GM19023 (cell line): ENCODE data around the gene TBCCD1.
"Not testable (repeated sequence)": the region's sequence is repeated elsewhere in the genome, so short reads cannot be mapped to it uniquely, and the experiment has no call there.

Experiments
- ATAC-seq: cut with Tn5 transposase; IDR thresholded peaks from one replicate; pipeline ENCODE4 v1.9.1; 2021; ENCODE audit warnings: mild to moderate bottlenecking, moderate library complexity; ENCODE audit not compliant: unreplicated experiment

TBCCD1 gene

GRCh38 chr3:186566772-186567071, 417 bp downstream of the TBCCD1 start:
- ATAC-seq = no peak

DNA sequence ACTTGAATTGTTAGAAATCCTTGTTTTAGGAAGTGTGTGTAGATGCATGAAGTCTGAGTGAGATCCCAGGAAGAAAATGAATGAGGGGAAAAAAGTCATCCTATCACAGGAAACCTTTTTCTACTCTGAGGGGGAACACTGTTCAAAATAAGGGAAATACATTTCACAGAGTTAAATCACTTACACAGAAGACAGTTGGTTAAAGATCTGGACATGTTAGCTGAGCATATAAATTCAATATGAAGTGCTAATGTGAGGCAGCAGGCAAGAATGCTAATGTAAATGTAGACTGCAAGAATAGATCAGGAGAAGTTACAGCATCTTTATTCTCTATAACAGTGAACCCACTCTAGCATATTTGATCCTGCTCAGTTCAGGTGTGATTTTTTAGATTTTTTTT, 2.6 kb downstream of the TBCCD1 start:
- no peak for ATAC-seq

GRCh38 chr3:186552408-186553031, 14.6 kb downstream of the TBCCD1 start:
- no peak for ATAC-seq

DNA sequence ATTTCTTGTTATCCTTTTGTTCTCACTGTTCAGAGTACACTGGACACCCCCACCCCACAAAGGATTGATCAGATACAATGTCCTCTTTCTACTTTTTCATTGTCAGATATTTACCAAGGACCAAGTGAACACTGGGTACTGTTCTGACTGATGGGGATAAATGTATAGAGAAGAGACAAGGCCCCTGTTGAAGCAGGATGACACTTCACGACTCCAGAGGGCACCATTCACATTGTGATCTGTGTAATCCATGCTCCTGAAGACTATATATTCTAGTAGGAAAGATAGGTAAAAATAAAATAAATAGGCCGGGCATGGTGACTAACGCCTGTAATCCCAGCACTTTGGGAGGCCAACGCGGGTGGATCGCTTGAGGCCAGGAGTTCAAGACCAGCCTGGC, 15.8 kb downstream of the TBCCD1 start:
- ATAC-seq = no peak

DNA sequence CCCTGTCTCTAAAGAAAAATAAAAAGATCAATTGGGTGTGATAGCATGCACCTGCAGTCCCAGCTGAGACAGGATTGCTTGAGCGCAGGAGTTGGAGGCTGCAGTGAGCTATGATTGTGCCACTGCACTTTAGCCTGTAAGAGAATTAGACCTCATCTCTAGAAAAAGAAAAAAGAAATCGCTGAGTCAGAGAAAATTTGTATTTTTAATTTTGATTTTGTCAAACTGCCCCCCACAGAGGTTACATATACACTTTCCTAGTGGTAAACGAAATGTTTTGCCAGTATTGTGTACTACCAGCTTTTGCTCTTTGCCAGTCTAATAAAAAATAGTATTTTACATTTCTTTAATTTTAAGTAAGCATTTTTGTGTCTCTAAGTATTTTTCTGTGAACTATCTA, 17.6 kb downstream of the TBCCD1 start:
- ATAC-seq = no peak

DNA sequence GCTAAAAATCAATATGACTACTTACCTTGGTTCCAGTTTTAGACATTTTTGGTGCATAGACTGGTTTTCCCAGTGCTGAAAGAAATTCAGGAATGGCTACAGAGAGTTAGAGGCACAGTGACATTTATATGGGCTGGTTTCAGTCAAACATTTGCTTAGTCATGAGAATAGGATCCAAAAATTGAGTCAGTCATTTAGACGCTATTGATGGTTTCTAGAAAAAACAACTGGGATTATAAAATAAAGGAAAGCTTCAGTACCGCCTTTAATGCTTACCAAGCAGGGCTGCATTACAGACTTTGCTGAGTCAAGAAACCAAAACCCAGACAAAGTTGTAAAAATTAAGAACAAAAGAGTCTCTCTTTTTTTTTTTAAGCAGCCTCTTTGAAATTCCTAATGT, 22.9 kb downstream of the TBCCD1 start, which contains the start of gene CRYGS:
Gene CRYGS (minus strand): TSS at position 100 of the 400 bp plus-strand sequence. CDS start 54 bp downstream, at position 46.
- ATAC-seq = no peak

- ATAC-seq = no peak
These were observed 26.3 kb downstream of the TBCCD1 start for GRCh38 chr3:186540835-186541226.

DNA sequence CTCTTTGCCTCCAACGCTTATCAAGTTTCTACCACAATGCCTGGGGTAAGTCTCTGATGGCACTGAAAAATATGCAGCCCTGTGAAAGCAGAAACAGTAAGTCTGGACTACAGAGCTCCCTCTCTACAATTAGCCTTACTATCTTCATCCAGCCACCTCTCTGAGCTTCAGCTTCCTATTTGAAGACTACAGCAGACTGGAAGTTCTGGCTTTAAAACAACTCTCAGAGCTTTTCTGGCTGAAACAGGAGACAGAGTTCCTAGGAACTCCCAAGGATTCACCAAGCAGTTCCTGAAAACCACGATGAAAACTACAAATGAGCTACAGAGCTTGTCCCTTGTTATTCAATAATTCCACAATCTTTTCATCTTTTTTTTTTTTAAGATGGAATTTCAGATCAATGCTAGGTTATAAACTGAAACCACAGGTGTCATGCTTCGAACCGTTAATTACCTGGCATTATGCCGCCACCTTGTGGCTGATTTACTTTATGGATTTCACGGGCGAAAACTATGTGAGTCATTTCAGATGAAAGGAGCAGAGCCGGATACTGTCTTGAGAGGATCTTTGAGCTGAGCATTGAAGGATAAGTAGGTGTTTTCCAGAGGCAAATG, 26.8 kb downstream of the TBCCD1 start:
- peak; percentile 50 for ATAC-seq

GRCh38 chr3:186538779-186539178, 28.4 kb downstream of the TBCCD1 start:
- ATAC-seq = peak; percentile 36

GRCh38 chr3:186536883-186537844, 30.0 kb downstream of the TBCCD1 start:
- ATAC-seq = no peak

GRCh38 chr3:186534113-186534669, 32.9 kb downstream of the TBCCD1 start:
- ATAC-seq = peak; percentile 79

DNA sequence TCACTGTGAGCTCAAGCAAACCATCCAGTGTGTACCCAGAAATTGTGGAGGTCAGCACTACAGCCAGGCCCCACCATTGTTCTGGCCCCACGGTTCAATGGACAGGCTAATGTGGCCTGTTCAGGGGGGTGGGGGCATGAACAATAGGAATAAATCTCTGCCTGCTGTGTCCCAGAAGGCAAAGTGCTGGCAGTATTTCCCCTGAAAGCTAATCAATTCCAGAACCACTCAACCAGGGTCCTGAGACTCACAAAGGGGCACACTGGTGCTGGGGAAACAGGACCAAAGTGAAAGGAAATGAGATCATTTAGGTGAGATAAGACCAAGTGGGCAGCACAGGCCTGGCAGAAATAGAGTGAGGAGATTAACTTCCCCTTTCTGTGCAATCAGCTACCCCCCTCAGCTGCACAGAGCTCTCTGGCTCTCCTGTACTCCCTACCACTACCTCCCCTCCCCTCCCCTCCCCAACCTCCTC, 34.5 kb downstream of the TBCCD1 start:
- peak; percentile 52 for ATAC-seq

GRCh38 chr3:186531694-186532093, 35.4 kb downstream of the TBCCD1 start:
- ATAC-seq = not testable (repeated sequence)

GRCh38 chr3:186530415-186530814, 36.7 kb downstream of the TBCCD1 start:
- ATAC-seq = no peak

- ATAC-seq = no peak
These were observed 37.7 kb downstream of the TBCCD1 start for GRCh38 chr3:186529201-186529999.

- ATAC-seq = peak; percentile 37
These were observed 40.9 kb downstream of the TBCCD1 start for GRCh38 chr3:186526256-186526606.

- peak; percentile 27 for ATAC-seq
These were observed 41.5 kb downstream of the TBCCD1 start for GRCh38 chr3:186525369-186526255.

- ATAC-seq = no peak
These were observed 42.5 kb downstream of the TBCCD1 start for GRCh38 chr3:186524616-186525015.

DNA sequence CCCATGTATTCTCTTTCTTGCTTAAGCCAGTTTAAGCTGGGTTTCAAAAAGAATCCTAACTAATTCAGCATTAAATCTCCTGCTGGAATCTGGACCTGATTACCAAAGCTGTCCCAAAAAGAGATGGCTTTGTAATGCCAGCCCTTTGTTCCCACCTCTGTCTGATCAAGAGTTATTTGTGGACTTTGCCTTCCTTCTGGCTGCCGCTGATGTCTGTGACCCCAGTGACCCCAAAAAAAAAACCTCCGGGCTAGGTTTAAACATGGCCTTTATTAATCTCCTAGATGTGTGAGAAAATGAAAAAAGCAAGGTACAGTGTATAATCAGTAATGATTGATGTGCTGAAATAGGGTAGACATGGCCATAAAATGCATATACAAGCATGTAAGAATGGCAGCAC, 43.7 kb downstream of the TBCCD1 start:
- no peak for ATAC-seq

- ATAC-seq = no peak
These were observed 44.1 kb downstream of the TBCCD1 start for GRCh38 chr3:186523022-186523421.
